GM18870 (cell line): Measurements from ENCODE around the gene FIGN.

Experiments
- ATAC-seq: cut with Tn5 transposase; IDR thresholded peaks from one replicate; pipeline ENCODE4 v1.9.1; 2021; ENCODE audit warnings: moderate library complexity; ENCODE audit not compliant: unreplicated experiment

Gene FIGN

DNA sequence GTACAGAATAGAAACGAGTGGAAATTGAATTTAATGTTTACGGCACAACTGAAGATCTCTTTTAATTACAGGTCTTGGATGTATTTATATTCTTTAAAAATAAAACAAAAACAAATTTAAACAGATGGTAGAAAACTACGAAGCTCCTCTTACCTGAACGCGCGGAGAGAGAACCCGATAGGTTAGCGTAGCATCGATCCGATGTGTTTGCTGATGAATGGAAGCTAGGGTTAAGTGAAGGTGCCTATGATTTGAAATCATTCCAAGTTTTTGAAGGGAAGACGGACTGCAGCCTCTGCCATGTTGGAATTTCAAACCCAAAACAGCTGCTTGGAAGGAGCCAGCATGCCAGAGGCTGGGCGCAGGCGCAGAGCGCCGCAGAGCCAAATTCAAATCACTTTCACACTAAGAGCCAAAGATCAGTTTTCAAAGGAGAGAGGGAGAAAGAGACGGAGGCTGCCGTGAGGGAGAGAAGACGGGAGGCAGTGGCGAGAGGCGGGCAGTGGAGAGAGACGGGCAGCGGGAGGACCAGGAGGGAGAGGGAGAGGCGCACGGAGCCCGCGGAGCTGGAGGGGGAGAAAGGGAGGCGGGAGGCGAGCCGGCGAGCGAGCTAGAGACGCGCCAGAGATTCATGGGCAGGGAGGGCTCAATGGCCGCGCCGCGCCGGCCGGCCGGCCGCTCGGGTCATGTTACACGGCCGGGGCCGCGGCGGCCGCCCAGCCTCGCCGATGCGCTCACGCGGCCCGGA is at the start of gene FIGN:
Gene FIGN (minus strand): TSS at position 324 of the 748 bp plus-strand sequence. CDS start 1,081 bp downstream, outside the sequence.
- no peak for ATAC-seq

DNA sequence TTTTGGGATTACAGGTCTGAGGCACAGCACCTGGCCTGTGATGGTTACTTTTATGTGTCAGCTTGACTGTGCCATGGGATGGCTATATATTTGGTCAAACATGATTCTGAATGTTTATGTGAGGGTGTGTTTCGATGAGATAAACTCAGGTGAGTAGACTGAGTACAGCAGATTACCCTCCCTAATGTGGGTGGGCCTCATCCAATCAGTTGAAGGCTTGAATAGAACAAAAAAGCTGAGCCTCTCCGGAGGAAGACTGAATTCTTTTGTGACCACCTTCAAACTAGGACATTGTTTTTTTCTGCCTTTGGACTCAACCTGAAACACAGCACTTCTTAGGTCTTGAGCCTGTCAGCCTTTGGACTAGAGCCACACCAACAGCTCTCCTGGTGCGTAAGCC is 49.4 kb upstream of the FIGN start:
- ATAC-seq, result no peak

DNA sequence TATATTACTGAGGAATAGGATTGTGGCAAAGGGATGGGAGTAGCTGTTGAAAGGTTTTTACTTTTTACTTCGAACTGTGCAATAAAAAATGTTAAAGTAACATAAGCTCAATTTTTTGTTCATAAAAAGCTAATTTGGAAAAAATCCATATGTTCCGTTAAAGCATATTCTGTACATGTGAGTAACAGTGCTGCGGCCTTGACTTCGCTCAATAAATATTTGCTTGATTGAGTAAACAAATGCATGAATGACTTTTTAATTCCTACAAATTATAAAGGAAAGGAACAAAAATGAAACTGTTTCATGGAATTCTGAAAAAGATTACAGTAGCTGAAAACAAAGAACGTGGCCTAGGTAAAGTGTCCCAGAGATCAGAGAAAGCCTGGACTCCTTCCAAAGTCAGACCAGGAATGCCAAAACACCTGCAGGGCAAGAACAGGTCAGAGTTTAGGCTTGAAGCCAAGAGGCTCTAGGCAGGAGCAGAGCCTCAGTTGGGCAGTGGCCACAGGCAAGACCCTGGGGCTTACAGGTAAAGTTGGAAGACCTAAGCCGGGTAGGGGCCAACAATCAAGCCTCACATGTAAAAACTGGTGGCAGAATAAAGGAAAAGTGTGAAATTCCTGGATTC is 44.3 kb upstream of the FIGN start:
- no peak for ATAC-seq

- no peak for ATAC-seq
Measured at GRCh38 chr2:163778045-163778781, 42.4 kb upstream of the FIGN start.

DNA sequence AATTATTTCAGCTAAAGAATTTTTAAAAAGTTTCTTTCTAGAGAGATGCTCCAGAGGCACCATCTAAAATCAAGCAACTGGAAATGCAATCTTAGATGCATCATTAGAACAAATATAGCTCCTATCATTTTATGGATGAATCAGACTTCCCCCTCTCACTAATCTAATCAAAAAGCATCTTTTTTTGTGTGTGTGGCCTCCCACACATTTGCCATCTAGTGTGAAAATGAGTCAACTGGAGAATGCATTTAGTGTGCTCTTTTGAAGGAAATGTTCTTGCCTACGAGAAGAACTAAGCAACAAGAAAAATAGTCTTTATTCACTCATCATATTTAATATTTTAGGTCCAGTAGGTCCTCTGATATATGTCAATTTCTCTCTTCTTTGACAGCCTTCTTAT is 39.5 kb upstream of the FIGN start:
- ATAC-seq, result no peak

DNA sequence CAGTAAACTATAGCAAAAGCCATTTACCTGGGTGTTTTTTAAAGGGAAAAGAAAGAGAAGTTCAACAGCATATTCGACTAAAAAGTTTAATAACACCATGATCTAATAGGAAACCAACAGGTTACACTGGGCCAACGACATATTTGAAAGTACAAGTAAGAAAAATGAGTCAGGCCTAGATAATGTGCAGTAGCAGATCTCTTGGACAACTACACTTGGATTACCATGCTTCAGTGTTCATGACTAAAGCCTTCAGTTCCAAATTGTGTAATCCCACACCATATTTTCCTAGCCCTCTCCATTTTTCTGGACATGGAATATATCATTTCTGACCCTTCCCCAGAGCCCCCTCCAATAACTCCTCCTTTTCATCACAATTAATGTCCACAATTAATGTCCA is 39.1 kb upstream of the FIGN start:
- ATAC-seq, result no peak

DNA sequence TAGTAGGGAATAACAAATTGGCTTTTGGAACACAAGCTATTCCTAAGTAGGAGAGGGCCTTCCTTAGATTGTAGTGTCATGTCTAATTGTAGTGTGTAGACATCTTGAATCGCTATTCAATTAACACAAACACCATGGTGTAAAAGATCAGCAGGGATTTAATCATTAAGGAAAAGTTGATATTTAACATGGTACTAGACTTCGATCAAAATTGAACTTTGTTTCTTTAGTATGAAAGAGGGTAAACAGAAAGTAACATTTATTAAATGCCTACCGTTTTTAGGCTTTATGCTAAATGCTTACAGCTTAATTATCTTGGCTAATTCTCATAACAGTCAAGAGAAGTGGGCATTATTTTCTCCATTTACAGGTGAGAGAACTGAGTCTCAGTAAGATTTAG is 37.5 kb upstream of the FIGN start:
- no peak for ATAC-seq

- ATAC-seq, result no peak
Measured at GRCh38 chr2:163771596-163771995, 35.8 kb upstream of the FIGN start.

DNA sequence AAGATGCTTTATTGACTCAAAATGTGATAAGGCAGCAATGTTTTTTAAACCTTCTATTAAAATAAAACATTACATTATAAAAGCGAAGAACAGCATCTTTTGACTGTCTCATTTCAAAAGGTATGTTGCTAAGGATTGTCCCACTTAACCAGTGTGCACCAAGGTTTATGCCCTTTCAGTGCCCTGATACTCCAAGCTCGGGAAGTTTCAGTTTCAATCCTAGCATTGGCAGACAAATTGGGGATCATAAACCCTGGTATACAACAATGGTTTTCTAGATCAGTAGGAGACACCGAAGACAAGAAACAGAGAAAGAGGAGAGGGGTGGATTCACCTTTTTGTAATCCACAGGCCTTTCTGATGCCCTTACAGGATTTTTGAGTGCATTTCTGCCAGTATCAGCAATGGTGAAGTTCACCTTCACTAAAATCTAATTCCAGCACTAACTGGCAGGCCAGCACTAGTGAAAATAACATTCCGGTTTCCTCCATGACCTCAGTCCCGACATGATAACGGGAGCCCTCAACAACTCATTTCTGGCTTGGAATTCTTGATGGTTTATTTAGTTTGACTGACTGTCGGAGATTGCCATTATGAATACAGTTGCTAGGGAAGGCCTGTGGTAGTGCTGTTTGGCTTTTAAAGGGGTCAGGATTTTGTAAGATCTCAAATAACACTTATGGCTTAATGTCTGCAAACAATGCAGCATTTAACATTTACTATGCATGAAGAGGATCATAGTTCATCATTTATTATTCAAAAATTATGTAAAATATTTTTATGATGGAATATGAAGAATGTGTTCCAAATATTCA is 33.3 kb upstream of the FIGN start:
- no peak for ATAC-seq

- ATAC-seq, result no peak
Measured at GRCh38 chr2:163767097-163767496, 31.3 kb upstream of the FIGN start.

DNA sequence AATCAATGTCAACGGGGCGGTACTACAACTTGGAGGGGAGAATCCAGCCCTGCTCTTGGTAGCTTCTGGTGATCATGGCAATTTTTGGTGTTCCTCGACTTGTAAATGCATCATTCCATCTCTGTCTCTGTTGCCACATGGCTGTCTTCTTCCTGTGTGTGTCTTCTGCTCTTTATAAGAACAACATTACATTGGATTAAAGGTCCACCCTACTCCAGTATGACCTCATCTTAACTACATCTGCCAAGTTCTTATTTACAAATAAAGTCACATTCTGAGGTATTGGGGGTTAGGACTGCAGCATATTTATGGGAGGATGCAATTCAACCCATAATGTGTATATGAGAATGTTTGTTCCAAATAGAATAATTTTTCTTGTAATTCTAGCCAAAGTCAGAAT is 28.8 kb upstream of the FIGN start:
- no peak for ATAC-seq

DNA sequence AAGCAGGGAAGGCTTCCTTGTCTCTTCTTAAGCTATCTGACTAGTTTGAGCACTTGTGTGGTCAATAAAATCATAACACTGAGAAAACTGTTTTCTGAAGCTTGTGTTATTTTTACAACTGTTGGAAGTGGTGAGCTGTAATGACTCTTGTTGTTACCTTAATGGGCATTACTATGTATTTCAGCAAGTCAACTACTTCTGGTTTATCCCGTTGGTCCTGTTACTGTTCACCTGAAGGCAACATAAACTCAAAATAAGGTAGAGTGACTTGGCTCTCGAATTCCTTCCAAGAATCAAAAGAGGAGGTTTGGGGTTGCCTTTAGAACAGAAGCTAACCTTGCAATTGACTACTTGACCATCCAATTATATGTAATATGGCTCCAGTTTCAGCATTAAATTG is 23.2 kb upstream of the FIGN start:
- no peak for ATAC-seq

GRCh38 chr2:163757814-163758213 is 22.0 kb upstream of the FIGN start:
- no peak for ATAC-seq

GRCh38 chr2:163756588-163756987 is 20.8 kb upstream of the FIGN start:
- ATAC-seq, result no peak

DNA sequence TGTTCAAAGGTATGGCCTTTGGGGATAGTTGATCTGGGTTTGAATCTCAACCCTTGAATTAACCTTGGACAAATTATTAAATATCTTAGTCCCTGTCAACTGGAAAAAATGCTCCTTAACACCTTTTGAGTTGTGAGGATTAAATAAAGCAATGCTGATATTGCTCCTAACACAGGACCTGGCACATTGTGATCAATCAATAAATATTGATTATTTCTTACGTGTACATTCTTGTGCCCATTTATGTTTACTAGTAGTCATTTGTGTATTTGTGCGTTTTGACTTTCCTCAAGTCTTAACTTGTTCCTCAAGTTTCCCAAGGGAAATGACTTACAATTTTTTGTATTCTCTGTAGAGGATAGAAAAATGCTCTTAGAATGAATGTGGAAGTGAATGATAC is 19.6 kb upstream of the FIGN start:
- no peak for ATAC-seq

DNA sequence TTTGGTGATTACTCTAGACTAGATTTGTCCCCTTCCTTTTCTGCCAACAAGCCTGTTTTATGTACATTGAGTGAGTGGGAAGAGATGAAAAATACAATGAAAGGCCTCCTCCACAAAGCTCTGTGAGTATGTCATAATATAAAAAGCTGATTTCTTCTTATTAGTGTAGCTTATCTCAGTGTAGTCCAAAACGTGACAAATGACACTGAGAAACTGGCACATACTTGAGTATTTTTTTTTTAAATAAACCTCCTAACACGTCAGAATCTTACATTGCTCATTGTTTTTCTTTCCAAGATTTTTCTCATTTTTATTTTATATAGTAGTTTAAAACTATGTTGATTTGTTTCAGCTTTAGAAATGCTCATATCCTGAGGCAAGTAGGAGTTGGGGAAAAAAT is 17.9 kb upstream of the FIGN start:
- ATAC-seq, result no peak

DNA sequence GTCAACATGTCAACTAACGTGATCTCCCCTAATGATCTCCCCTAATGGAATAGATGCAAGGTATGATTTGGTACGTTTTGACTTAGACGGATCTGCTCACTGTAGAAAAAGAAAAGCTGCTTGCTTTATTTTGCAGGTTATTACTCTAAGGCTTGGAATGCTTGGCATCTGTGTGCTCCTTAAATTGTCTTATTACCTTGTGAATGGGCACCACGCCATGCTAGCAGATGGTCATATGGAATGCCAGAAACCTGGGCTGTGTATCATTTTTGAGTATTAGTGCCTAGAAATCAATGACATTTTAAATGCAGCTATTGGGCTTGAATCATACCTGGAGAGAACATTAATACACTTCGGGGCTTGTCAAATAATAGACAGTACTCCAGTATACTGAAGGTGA is 16.5 kb upstream of the FIGN start:
- ATAC-seq, result no peak

GRCh38 chr2:163751696-163752095 is 15.9 kb upstream of the FIGN start:
- no peak for ATAC-seq

- ATAC-seq, result no peak
Measured at GRCh38 chr2:163748420-163748819, 12.6 kb upstream of the FIGN start.

DNA sequence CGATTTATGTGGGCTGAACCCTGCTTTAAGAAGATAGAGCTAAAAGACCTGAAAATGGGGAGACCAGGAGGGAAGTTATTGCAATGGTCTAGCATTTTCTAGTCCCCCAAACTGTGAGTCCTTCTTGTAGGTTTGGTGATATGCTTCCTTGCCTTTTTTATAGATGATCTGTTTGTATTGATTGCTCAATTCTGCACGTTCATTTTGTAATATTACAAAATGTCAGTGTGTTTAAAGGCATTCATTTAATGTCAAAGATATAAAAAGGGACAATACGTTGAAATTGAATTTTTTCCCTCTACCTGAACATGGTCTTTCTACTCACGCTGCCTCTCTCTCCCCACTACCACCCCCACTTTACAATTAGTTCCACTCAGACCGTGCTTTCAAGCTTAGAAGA is 5.6 kb upstream of the FIGN start:
- ATAC-seq, result no peak

- no peak for ATAC-seq
Measured at GRCh38 chr2:163737563-163737962, 1.8 kb upstream of the FIGN start.

DNA sequence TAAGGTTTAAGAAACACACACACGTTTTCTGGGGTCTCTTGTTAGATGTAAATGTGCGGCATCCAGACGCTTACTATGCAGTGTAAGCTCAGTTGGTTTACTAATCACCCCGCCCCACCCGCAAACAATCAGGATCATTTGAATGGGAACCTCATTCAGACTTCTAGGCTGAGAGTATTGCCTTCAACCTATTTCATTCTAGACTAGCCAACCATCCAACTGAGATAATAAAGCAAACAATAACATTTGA is 1.3 kb upstream of the FIGN start:
- ATAC-seq, result no peak
